DND-41 (cell line): ENCODE results near the gene OTUD4.

Experiments
- EZH2 ChIP-seq: IDR thresholded peaks from 3 replicates; pipeline ENCODE4 v1.6.1; 2012; ENCODE audit warnings: borderline replicate concordance, low read depth, mild to moderate bottlenecking, moderate library complexity, low read length, inconsistent platforms; ENCODE audit not compliant: severe bottlenecking
- TF ChIP-seq, protein P1 (sequence below): IDR thresholded peaks from 2 replicates; pipeline ENCODE4 v1.5.1; 2012; ENCODE audit warnings: borderline replicate concordance, low read length, moderate library complexity, mild to moderate bottlenecking; ENCODE audit not compliant: poor library complexity, severe bottlenecking; ENCODE audit errors: extremely low read depth

DNA sequence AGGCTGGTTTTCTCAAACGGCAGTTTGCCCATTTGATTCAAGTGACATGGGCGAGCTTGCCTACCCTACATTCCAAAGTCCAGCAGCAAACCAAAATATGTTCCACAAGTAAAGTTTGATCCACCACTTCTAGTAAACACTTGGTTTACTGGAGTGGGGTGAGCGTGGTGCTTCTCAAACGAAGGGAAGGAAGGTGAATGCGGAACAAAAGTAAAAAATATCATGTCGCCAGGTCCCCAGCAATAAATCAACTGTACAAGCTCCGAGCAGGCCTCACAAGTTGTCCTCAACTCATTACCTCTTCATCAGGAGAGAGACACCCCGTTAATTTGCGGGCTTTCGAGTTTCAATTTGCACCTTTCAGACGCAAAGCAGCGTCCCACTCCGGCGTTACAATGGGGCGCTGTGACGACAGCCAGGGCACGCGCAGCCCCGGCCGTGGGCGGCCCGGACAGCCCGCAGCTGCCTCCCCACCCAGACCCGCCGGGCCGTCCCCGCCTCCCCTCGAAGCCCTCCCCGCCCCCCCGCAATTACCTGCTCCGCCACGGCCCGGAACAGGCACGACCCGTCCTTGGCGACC is 1.0 kb downstream of the OTUD4 start:
- TF ChIP-seq, protein P1, sequence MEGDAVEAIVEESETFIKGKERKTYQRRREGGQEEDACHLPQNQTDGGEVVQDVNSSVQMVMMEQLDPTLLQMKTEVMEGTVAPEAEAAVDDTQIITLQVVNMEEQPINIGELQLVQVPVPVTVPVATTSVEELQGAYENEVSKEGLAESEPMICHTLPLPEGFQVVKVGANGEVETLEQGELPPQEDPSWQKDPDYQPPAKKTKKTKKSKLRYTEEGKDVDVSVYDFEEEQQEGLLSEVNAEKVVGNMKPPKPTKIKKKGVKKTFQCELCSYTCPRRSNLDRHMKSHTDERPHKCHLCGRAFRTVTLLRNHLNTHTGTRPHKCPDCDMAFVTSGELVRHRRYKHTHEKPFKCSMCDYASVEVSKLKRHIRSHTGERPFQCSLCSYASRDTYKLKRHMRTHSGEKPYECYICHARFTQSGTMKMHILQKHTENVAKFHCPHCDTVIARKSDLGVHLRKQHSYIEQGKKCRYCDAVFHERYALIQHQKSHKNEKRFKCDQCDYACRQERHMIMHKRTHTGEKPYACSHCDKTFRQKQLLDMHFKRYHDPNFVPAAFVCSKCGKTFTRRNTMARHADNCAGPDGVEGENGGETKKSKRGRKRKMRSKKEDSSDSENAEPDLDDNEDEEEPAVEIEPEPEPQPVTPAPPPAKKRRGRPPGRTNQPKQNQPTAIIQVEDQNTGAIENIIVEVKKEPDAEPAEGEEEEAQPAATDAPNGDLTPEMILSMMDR, result no peak
- TF ChIP-seq EZH2, result no peak
